Esophagus (tissue), 2 donors: ENCODE data around the gene PPP1R16B. TPM values are rescaled to one million over a fixed set of nuclear protein-coding genes. Genes with fewer than 3 reads are reported as not detected.

ENCODE experiments used
- H3K27ac ChIP-seq, 2 donors: one replicate each; pipeline ENCODE4 v1.5.1; 2013; ENCODE audit warnings: low read depth in 2 of 2, mild to moderate bottlenecking in 2 of 2, inconsistent platforms in 1 of 2, low read length in 1 of 2, moderate library complexity in 1 of 2
- H3K27me3 ChIP-seq, 2 donors: one replicate each; pipeline ENCODE4 v1.6.1; 2013; ENCODE audit warnings: low read length in 2 of 2, control low read depth in 1 of 2, mild to moderate bottlenecking in 1 of 2; ENCODE audit not compliant: insufficient read depth in 2 of 2, control insufficient read depth in 1 of 2
- H3K36me3 ChIP-seq, 2 donors: one replicate each; pipeline ENCODE4 v1.6.1; 2013; ENCODE audit warnings: low read length in 1 of 2; ENCODE audit not compliant: control insufficient read depth in 2 of 2, insufficient read depth in 2 of 2
- H3K4me1 ChIP-seq, 2 donors: one replicate each; pipeline ENCODE4 v1.6.1; 2013; ENCODE audit warnings: low read length in 1 of 2; ENCODE audit not compliant: control insufficient read depth in 2 of 2, insufficient read depth in 2 of 2
- H3K4me3 ChIP-seq, 2 donors: one replicate each; pipeline ENCODE4 v1.5.1; 2013; ENCODE audit warnings: low read length in 2 of 2, mild to moderate bottlenecking in 2 of 2, low read depth in 1 of 2, moderate library complexity in 1 of 2
- H3K9me3 ChIP-seq, 2 donors: one replicate each; pipeline ENCODE4 v1.6.1; 2013; ENCODE audit warnings: mild to moderate bottlenecking in 2 of 2, low read depth in 1 of 2, low read length in 1 of 2, moderate library complexity in 1 of 2; ENCODE audit not compliant: control insufficient read depth in 2 of 2, insufficient read depth in 1 of 2
- WGBS, 2 donors: extraction: QIAGEN DNeasy Blood & Tissue Kit; methylation state at CpG; one replicate each; pipeline ENCODE4 v1.1.7; 2013; 5-methylcytosine and 5-hydroxymethylcytosine counted together
- polyA plus RNA-seq, 2 donors: library from polyadenylated mRNA; stranded (reverse); fragments of 200-250 nt; gene quantifications; one replicate each; pipeline ENCODE4 v1.2.3, GENCODE V29; 2013
- donor health status: healthy with polysubstance abuse.
- donor health status: Bipolar disorder and iron deficiency.

PPP1R16B gene
- polyA plus RNA-seq, 2 donors, result 1.0 to 1.5 TPM

GRCh38 chr20:38895098-38895949 is 89.8 kb downstream of the PPP1R16B start:
- no peak overlapping the region for H3K27ac ChIP-seq
- no peaks in the 10 kb centered on the region for H3K9me3 ChIP-seq
- no peaks in the 10 kb centered on the region for H3K36me3 ChIP-seq
- H3K4me1 ChIP-seq, result no peaks in the 10 kb centered on the region
- no peak overlapping the region for H3K4me3 ChIP-seq
- WGBS, 2 donors, result 73 to 80% methylated on average over 9 of the region's 9 CpGs
- no peaks in the 10 kb centered on the region for H3K27me3 ChIP-seq

GRCh38 chr20:38896009-38896594 is 90.6 kb downstream of the PPP1R16B start:
- Histone ChIP-seq H3K4me3 (no peak overlapping the region), H3K9me3 (no peaks in the 10 kb centered on the region), H3K27ac (no peak overlapping the region), H3K36me3 (peaks cover 0 to 1% of the 10 kb centered on the region in 2 donors), H3K27me3 (no peaks in the 10 kb centered on the region), H3K4me1 (no peaks in the 10 kb centered on the region)

- no peaks in the 10 kb centered on the region for H3K9me3 ChIP-seq
- 78 to 84% methylated on average over 4 of the region's 4 CpGs for WGBS, 2 donors
- no peak overlapping the region for H3K4me3 ChIP-seq
Measured at GRCh38 chr20:38897267-38897666, 91.8 kb downstream of the PPP1R16B start.

GRCh38 chr20:38900606-38901005 is 95.1 kb downstream of the PPP1R16B start:
- H3K4me3 ChIP-seq, result no peak overlapping the region
- WGBS, 2 donors, result 85 to 92% methylated on average over 13 of the region's 13 CpGs
- peaks cover 2 to 4% of the 10 kb centered on the region in 2 donors for H3K36me3 ChIP-seq
- no peaks in the 10 kb centered on the region for H3K27me3 ChIP-seq
- H3K27ac ChIP-seq, result no peak overlapping the region
- peaks cover 0 to 5% of the 10 kb centered on the region in 2 donors for H3K9me3 ChIP-seq
- H3K4me1 ChIP-seq, result no peaks in the 10 kb centered on the region

More at GRCh38 chr20:38897267-38897666, 91.8 kb downstream of the PPP1R16B start:
- no peak overlapping the region for H3K27ac ChIP-seq
- peaks cover 0 to 2% of the 10 kb centered on the region in 2 donors for H3K36me3 ChIP-seq
- H3K27me3 ChIP-seq, result no peaks in the 10 kb centered on the region
- no peaks in the 10 kb centered on the region for H3K4me1 ChIP-seq

GRCh38 chr20:38902601-38903000 is 97.1 kb downstream of the PPP1R16B start:
- H3K27ac ChIP-seq, result no peak overlapping the region
- peaks cover 2 to 4% of the 10 kb centered on the region in 2 donors for H3K36me3 ChIP-seq
- 92 to 93% methylated on average over 8 of the region's 8 CpGs for WGBS, 2 donors
- peaks cover 0 to 7% of the 10 kb centered on the region in 2 donors for H3K9me3 ChIP-seq
- H3K4me3 ChIP-seq, result no peak overlapping the region
- H3K27me3 ChIP-seq, result no peaks in the 10 kb centered on the region
- no peaks in the 10 kb centered on the region for H3K4me1 ChIP-seq

- Histone ChIP-seq H3K36me3 (peaks cover 2 to 4% of the 10 kb centered on the region in 2 donors), H3K27ac (no peak overlapping the region), H3K9me3 (peaks cover 0 to 7% of the 10 kb centered on the region in 2 donors), H3K4me1 (no peaks in the 10 kb centered on the region), H3K4me3 (no peak overlapping the region), H3K27me3 (no peaks in the 10 kb centered on the region)
- WGBS, 2 donors, result 39 to 66% methylated on average over 5 of the region's 5 CpGs
Measured at GRCh38 chr20:38903335-38903734, 97.8 kb downstream of the PPP1R16B start.

- Histone ChIP-seq H3K27me3 (no peaks in the 10 kb centered on the region), H3K27ac (no peak overlapping the region), H3K4me1 (no peaks in the 10 kb centered on the region), H3K36me3 (peaks cover 2 to 4% of the 10 kb centered on the region in 2 donors), H3K9me3 (peaks cover 0 to 10% of the 10 kb centered on the region in 2 donors), H3K4me3 (no peak overlapping the region)
- 48 to 100% methylated on average over 1 of the region's 1 CpG for WGBS, 2 donors
Measured at GRCh38 chr20:38905375-38905774, 99.9 kb downstream of the PPP1R16B start.

- H3K4me3 ChIP-seq, result peak overlapping the region in 1 of 2 donors; percentile 22
- no peaks in the 10 kb centered on the region for H3K4me1 ChIP-seq
- H3K36me3 ChIP-seq, result peaks cover 0 to 4% of the 10 kb centered on the region in 2 donors
- WGBS, 2 donors, result 85 to 89% methylated on average over 13 of the region's 13 CpGs
- H3K27ac ChIP-seq, result peak overlapping the region in 1 of 2 donors; percentile 66
- no peaks in the 10 kb centered on the region for H3K27me3 ChIP-seq
- peaks cover 0 to 10% of the 10 kb centered on the region in 2 donors for H3K9me3 ChIP-seq
Measured at GRCh38 chr20:38907918-38908677, 102.6 kb downstream of the PPP1R16B start.

GRCh38 chr20:38915355-38915754 is 109.9 kb downstream of the PPP1R16B start:
- 95 to 96% methylated on average over 7 of the region's 7 CpGs for WGBS, 2 donors
- H3K27ac ChIP-seq, result no peak overlapping the region
- no peaks in the 10 kb centered on the region for H3K9me3 ChIP-seq
- no peak overlapping the region for H3K4me3 ChIP-seq
- peaks cover 2 to 3% of the 10 kb centered on the region in 2 donors for H3K36me3 ChIP-seq
- no peaks in the 10 kb centered on the region for H3K27me3 ChIP-seq
- no peaks in the 10 kb centered on the region for H3K4me1 ChIP-seq
